Neuronal stem cell (in vitro differentiated cells): ENCODE data around the gene CLN6.
"Not testable (repeated sequence)": the region's sequence is repeated elsewhere in the genome, so short reads cannot be mapped to it uniquely, and the experiment has no call there.

ENCODE experiments used
- DNase-seq: peaks from one replicate; pipeline ENCODE4 v3.0.0-alpha.2; 2013; ENCODE audit warnings: low spot score
- H2AFZ ChIP-seq: one replicate; pipeline ENCODE4 v1.6.1; 2013; ENCODE audit warnings: mild to moderate bottlenecking, low read length, inconsistent platforms
- H2AK5ac ChIP-seq: 2 replicates; pipeline ENCODE4 v1.6.1; 2013; ENCODE audit warnings: low read depth, mild to moderate bottlenecking, inconsistent platforms, low read length, moderate library complexity, mixed read lengths
- H2BK120ac ChIP-seq: 2 replicates; pipeline ENCODE4 v1.6.1; 2013; ENCODE audit warnings: low read depth, mild to moderate bottlenecking, inconsistent platforms, low read length, moderate library complexity, mixed read lengths
- H2BK12ac ChIP-seq: one replicate; pipeline ENCODE4 v1.6.1; 2013; ENCODE audit warnings: low read length, inconsistent platforms
- H2BK15ac ChIP-seq: 2 replicates; pipeline ENCODE4 v1.6.1; 2013; ENCODE audit warnings: mild to moderate bottlenecking, low read length, inconsistent platforms, mixed read lengths
- H2BK5ac ChIP-seq: one replicate; pipeline ENCODE4 v1.6.1; 2013; ENCODE audit warnings: inconsistent platforms, mild to moderate bottlenecking, low read length, moderate library complexity
- H3K14ac ChIP-seq: one replicate; pipeline ENCODE4 v1.6.1; 2013; ENCODE audit warnings: low read length, inconsistent platforms
- H3K18ac ChIP-seq: 2 replicates; pipeline ENCODE4 v1.6.1; 2013; ENCODE audit warnings: low read length, inconsistent platforms
- H3K23ac ChIP-seq: 2 replicates; pipeline ENCODE4 v1.6.1; 2013; ENCODE audit warnings: low read depth, mild to moderate bottlenecking, mixed read lengths, low read length, inconsistent platforms; ENCODE audit not compliant: poor library complexity
- H3K27ac ChIP-seq: replicated peaks from 3 replicates; pipeline ENCODE4 v1.5.1; 2013; ENCODE audit warnings: low read length, inconsistent platforms
- H3K27me3 ChIP-seq, 3 experiments: 2 replicates each; pipeline ENCODE4 v1.6.1; 2013; ENCODE audit warnings: low read length in 3 of 3, mild to moderate bottlenecking in 2 of 3, inconsistent platforms in 1 of 3, low read depth in 1 of 3, mixed read lengths in 1 of 3, moderate library complexity in 1 of 3; ENCODE audit not compliant: control insufficient read depth in 3 of 3, insufficient read depth in 3 of 3
- H3K36me3 ChIP-seq, 2 donors: replicated peaks in 1 of 2; 2 replicates each; pipeline ENCODE4 v1.6.1; 2013; ENCODE audit warnings: low read length in 2 of 2; ENCODE audit not compliant: control insufficient read depth in 2 of 2, insufficient read depth in 2 of 2
- H3K4ac ChIP-seq: 2 replicates; pipeline ENCODE4 v1.6.1; 2013; ENCODE audit warnings: inconsistent platforms, mild to moderate bottlenecking, low read length, moderate library complexity
- H3K4me1 ChIP-seq, 2 donors: 1 replicate in 1 of 2; 2 replicates in 1 of 2; pipeline ENCODE4 v1.6.1; 2013; ENCODE audit warnings: low read length in 2 of 2, low read depth in 1 of 2; ENCODE audit not compliant: control insufficient read depth in 2 of 2, insufficient read depth in 1 of 2
- H3K4me2 ChIP-seq: one replicate; pipeline ENCODE4 v1.6.1; 2013; ENCODE audit warnings: mild to moderate bottlenecking, low read length, inconsistent platforms; ENCODE audit not compliant: insufficient read depth, poor library complexity, severe bottlenecking
- H3K4me3 ChIP-seq, 2 donors: 2 replicates each; pipeline ENCODE4 v1.5.1; 2013; ENCODE audit warnings: low read length in 2 of 2, mild to moderate bottlenecking in 2 of 2, inconsistent platforms in 1 of 2, moderate library complexity in 1 of 2
- H3K79me1 ChIP-seq: one replicate; pipeline ENCODE4 v1.6.1; 2013; ENCODE audit warnings: low read depth, mild to moderate bottlenecking, inconsistent platforms, low read length, moderate library complexity
- H3K9ac ChIP-seq: one replicate; pipeline ENCODE4 v1.6.1; 2013; ENCODE audit warnings: mild to moderate bottlenecking, low read depth, low read length, inconsistent platforms; ENCODE audit not compliant: poor library complexity
- H3K9me3 ChIP-seq, 2 donors: replicated peaks in 1 of 2; 2 replicates each; pipeline versions ENCODE3 to v1.6.1; 2013; ENCODE audit warnings: low read length in 2 of 2, mild to moderate bottlenecking in 2 of 2, inconsistent platforms in 1 of 2, low read depth in 1 of 2, mixed read lengths in 1 of 2, moderate library complexity in 1 of 2; ENCODE audit not compliant: control insufficient read depth in 2 of 2, insufficient read depth in 1 of 2
- H4K8ac ChIP-seq: one replicate; pipeline ENCODE4 v1.6.1; 2013; ENCODE audit warnings: low read depth, mild to moderate bottlenecking, inconsistent platforms, low read length, moderate library complexity
- H4K91ac ChIP-seq: one replicate; pipeline ENCODE4 v1.6.1; 2013; ENCODE audit warnings: low read length, low read depth, mild to moderate bottlenecking, inconsistent platforms; ENCODE audit not compliant: poor library complexity
- WGBS, 2 donors: extraction: QIAGEN DNeasy Blood & Tissue Kit; methylation state at CpG; one replicate each; pipeline ENCODE4 v1.1.7; 2013; ENCODE audit warnings: missing lambda C conversion rate in 2 of 2, mixed read lengths in 1 of 2; ENCODE audit not compliant: insufficient read length in 2 of 2, insufficient replicate concordance in 1 of 2; ENCODE audit errors: extremely low coverage in 2 of 2; 5-methylcytosine and 5-hydroxymethylcytosine counted together

The CLN6 gene

GRCh38 chr15:68227643-68228142 is 1.8 kb downstream of the CLN6 start:
- peaks cover 0 to 18% of the 10 kb centered on the region in 2 donors for H3K36me3 ChIP-seq
- no peak overlapping the region for H3K27ac ChIP-seq
- H2AK5ac ChIP-seq: no peak overlapping the region
- H3K18ac ChIP-seq: no peak overlapping the region
- peaks cover 16 to 17% of the 10 kb centered on the region in 2 donors for H3K4me1 ChIP-seq
- H2BK12ac ChIP-seq: no peak overlapping the region
- H2BK5ac ChIP-seq: no peak overlapping the region
- H3K14ac ChIP-seq: no peak overlapping the region
- H4K91ac ChIP-seq: no peak overlapping the region
- H2BK15ac ChIP-seq: no peak overlapping the region
- peak overlapping the region; percentile 33 for H3K9ac ChIP-seq
- H3K4ac ChIP-seq: no peak overlapping the region
- peaks cover 5 to 12% of the 10 kb centered on the region in 2 donors for H3K9me3 ChIP-seq
- H3K4me2 ChIP-seq: no peak overlapping the region
- H3K4me3 ChIP-seq: peak overlapping the region in 1 of 2 donors; percentile 83
- H2BK120ac ChIP-seq: no peak overlapping the region
- H4K8ac ChIP-seq: no peak overlapping the region
- DNase-seq: no peak
- H3K23ac ChIP-seq: no peak overlapping the region
- no CpG with 5 or more reads among the region's 9 CpGs for WGBS, 2 donors
- peaks cover 13% of the 10 kb centered on the region for H3K79me1 ChIP-seq
- no peak overlapping the region for H2AFZ ChIP-seq
- no peaks in the 10 kb centered on the region for H3K27me3 ChIP-seq

- not testable (repeated sequence) for H2AK5ac ChIP-seq, H2AFZ ChIP-seq, H4K91ac ChIP-seq, H3K18ac ChIP-seq, H3K9ac ChIP-seq, H3K14ac ChIP-seq, H3K4me3 ChIP-seq, H2BK12ac ChIP-seq, H3K27me3 ChIP-seq, H2BK120ac ChIP-seq, H2BK5ac ChIP-seq, H3K23ac ChIP-seq, H3K27ac ChIP-seq, H4K8ac ChIP-seq, H3K4me2 ChIP-seq, DNase-seq, H2BK15ac ChIP-seq, H3K4ac ChIP-seq
- H3K9me3 ChIP-seq: peaks cover 5 to 14% of the 10 kb centered on the region in 2 donors
- H3K79me1 ChIP-seq: peaks cover 13% of the 10 kb centered on the region
- peaks cover 0 to 21% of the 10 kb centered on the region in 2 donors for H3K36me3 ChIP-seq
- no CpG with 5 or more reads among the region's 4 CpGs for WGBS, 2 donors
- H3K4me1 ChIP-seq: peaks cover 12 to 16% of the 10 kb centered on the region in 2 donors
These were observed 4.1 kb downstream of the CLN6 start for GRCh38 chr15:68225442-68225841.

- Histone ChIP-seq H3K4me1 (peaks cover 10 to 11% of the 10 kb centered on the region in 2 donors), H3K9me3 (peaks cover 8 to 18% of the 10 kb centered on the region in 2 donors), H3K9ac (no peak overlapping the region), H3K27ac (no peak overlapping the region), H3K4ac (no peak overlapping the region), H2BK15ac (no peak overlapping the region), H2AFZ (no peak overlapping the region), H4K8ac (no peak overlapping the region), H2BK12ac (no peak overlapping the region), H2BK120ac (no peak overlapping the region), H4K91ac (no peak overlapping the region), H3K27me3 (no peaks in the 10 kb centered on the region), H3K4me2 (no peak overlapping the region), H3K36me3 (peaks cover 0 to 29% of the 10 kb centered on the region in 2 donors), H2AK5ac (no peak overlapping the region), H2BK5ac (no peak overlapping the region), H3K14ac (no peak overlapping the region), H3K18ac (no peak overlapping the region), H3K23ac (no peak overlapping the region), H3K4me3 (no peak overlapping the region), H3K79me1 (peaks cover 17% of the 10 kb centered on the region)
- no CpG with 5 or more reads among the region's 3 CpGs for WGBS, 2 donors
- DNase-seq: no peak
These were observed 4.8 kb downstream of the CLN6 start for GRCh38 chr15:68224546-68225250.

- Histone ChIP-seq H3K9me3 (peaks cover 8 to 18% of the 10 kb centered on the region in 2 donors), H2BK120ac (no peak overlapping the region), H3K79me1 (peaks cover 19% of the 10 kb centered on the region), H3K9ac (no peak overlapping the region), H3K36me3 (peaks cover 2 to 35% of the 10 kb centered on the region in 2 donors), H3K18ac (no peak overlapping the region), H3K4me1 (peaks cover 10 to 11% of the 10 kb centered on the region in 2 donors), H3K4ac (no peak overlapping the region), H2BK5ac (no peak overlapping the region), H3K4me3 (no peak overlapping the region), H3K27me3 (no peaks in the 10 kb centered on the region), H2BK15ac (no peak overlapping the region), H4K91ac (no peak overlapping the region), H3K4me2 (no peak overlapping the region), H3K14ac (no peak overlapping the region), H3K23ac (no peak overlapping the region), H2AFZ (no peak overlapping the region), H2AK5ac (no peak overlapping the region), H4K8ac (no peak overlapping the region), H3K27ac (no peak overlapping the region), H2BK12ac (no peak overlapping the region)
- DNase-seq: no peak
- no CpG with 5 or more reads among the region's 3 CpGs for WGBS, 2 donors
These were observed 5.4 kb downstream of the CLN6 start for GRCh38 chr15:68224108-68224507.
